ENCODE results near the gene IL6ST. TPM values are rescaled to one million over a fixed set of nuclear protein-coding genes. Genes with fewer than 3 reads are reported as not detected.

The IL6ST gene
- polyA plus RNA-seq, 3 donors = 112 to 133 (median 114) TPM

GRCh38 chr5:55924744-55925143 is 70.0 kb downstream of the IL6ST start:
- DNase-seq = no peak

DNA sequence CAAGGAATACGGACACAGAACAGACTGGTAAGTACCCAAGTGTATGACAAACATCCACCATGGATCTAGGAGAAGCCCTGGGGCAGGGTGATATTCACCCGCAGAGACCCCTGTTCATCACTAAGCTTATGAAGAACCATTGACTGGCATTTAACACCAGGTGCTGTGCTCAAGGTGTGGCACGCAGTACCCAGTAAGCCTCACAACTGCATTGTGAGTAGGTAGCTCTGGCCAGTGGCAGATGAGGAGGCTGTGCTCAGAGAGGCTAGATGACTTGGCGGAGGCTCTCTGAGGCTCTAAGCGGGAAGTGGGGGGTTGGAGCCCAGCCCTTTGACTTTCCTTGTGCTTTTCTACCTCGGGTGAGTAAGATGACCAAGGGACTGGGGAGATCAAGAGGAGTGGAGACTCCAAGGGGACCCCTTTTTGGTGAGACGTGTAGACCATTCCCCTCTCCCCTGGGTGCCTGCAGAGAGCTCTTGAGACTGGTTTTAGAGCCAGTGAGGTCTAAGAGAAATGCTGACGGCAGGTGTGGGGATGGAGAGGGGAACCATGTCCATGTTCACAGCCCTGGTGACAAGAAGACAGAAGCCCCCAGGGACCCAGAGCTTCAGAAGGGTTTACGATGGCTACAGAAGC is 70.8 kb downstream of the IL6ST start:
- no peak for DNase-seq

GRCh38 chr5:55923177-55923771 is 71.5 kb downstream of the IL6ST start:
- DNase-seq = no peak

DNA sequence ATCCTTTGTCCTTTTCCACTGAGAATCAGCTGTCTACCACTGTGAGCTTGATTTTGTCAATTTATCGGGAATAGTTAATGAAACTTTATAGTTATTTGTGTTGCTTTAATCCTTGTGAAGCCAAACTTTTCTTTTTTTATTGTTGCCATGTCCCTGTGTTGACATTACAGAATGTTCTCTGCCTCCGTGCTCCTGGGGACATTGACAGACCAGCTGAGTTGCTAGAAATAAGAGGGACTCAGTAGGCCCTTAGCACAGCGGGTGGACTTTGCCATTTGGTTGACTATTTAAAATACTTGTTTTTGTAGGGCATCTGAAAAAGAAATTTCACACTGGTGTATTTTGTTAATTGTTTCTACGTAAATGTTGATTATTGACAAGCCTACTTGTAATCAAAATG is 73.1 kb downstream of the IL6ST start:
- DNase-seq = no peak

- no peak for DNase-seq
These were observed 74.0 kb downstream of the IL6ST start for GRCh38 chr5:55920784-55921183.

DNA sequence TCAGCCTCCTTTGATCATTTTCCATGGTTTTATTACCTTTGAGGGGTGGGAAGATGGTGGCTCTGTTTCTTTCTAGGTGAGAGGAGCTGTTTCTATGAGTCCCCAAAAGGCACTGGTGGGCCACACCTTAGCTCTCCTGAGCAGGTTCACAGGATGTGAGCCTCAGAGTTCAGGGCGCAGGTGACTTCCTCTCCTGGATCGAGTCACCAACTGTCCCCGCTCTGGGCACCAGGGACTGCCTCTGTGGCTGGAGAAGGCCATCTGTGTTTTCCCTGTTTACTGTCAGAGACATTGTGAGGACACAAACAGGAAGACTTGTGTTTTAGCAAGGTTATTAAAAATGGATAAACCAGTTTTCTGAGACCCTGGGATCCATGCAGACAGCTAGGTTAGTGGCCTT is 75.1 kb downstream of the IL6ST start:
- no peak for DNase-seq

DNA sequence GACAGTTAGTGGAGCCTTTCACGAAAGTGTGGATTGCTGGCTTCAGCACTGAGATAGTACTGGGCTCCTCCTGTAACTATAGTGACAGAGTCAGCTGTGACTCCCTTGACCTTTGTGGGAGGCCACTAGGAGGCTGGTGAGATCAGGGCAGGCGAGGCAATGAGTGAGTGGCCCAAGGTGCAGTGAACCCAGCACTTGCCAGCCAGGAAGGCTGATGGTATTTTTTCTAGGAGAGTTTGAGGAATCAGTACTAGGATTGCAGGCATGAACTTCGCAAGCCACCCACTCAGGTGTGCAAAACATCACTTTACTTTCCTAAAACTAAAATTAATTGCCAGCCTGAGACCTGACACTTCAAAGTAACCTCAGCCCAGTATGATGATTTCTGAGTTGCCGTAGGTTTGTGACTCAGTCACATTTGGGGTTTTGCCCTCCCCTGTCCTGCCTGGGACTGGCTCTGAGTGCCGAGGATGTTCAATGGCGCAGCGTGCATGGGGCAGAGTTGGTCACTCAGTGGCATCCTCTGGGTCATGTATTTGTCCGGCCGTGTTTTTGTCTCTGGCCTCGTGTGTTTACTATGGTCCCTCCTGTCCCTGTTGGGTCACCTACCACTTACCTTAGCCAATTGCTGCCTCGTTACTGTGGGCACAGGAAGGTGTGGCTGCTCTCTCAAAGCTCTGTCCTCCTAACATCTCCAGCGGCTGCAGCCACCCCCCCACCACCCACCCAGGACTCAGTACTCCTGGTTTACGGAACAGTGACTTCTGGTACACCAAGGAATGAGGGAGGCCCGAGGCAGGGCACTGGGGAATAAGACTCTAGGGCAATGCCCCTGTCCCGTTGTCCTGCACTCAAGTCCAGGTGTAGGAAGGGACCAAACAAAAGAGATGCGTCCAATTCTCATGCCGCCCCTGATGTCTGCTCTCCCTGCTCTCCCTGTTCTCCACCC is 76.4 kb downstream of the IL6ST start:
- DNase-seq = no peak

DNA sequence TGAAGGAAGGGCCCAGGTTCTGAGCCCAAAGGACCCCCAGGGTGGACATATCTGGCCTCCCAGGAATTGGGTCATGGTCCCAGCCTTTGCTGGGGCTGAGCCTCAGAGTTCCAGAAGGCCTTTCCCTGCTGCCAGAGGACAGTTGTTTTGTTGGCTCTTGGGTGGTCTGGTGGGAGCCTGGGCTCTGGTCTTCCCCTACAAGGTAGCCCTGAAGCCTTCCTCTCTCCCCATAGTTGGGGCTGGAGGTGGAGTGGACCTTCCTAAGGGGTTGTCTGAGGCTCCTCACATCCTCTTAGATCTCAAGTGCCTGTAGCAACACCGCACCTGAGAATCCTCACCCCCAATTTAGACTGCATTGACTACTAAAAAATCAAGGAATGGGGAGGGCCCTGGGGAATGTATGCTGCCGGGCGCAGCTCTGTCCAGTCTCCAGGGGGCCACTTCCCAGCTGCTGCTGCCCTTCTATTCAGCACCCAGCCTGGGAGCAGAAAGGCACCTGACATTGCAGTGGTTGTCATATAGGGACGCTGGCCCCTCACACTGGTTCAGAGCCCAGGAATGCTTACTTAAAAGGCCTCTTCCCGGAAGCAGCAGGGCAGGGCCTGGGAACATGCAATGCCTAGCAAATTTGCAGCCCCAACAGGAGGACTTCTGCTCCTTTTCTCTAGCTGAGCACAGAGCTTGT is 77.2 kb downstream of the IL6ST start:
- DNase-seq = no peak

- no peak for DNase-seq
These were observed 77.8 kb downstream of the IL6ST start for GRCh38 chr5:55916986-55917385.

DNA sequence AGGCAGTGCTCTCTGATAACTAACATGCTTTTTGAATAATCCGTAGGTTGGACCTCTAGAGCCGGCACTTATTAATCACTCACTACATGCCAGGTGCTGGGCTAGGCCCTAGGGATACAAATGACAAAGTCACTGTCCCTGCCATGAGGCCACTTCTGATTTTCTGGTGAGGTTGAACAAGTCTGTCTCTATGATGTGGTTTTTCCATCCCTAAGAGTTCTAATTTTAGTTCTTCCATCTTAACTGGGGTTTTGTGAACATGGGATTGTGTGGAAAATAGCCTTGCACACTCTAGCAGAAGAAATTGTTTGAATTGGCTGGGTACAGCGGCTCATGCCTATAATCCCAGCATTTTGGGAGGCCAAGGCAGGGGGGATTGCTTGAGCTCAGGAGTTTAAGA is 79.0 kb downstream of the IL6ST start:
- DNase-seq = no peak

DNA sequence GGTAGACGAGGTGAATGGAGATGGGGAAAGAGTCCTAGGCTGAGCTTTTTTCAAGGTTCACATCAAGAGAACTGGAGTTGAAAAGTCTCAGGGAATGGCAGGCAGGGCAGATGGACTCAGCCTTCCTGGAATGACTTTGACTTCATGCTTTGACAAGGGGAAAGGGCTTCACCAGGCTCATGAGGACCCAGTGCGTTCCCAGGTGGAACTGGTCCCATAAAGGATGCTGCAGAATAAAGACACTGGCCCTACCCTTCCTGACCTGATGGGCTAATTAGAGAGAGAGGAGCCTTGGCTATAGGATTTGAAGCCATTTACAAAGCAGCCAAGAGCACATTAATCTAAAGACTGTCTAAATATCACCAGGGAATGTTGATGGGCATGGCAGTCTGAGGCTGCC is 79.8 kb downstream of the IL6ST start:
- DNase-seq = no peak

GRCh38 chr5:55913466-55914413 is 81.0 kb downstream of the IL6ST start:
- DNase-seq = no peak

- no peak for DNase-seq
These were observed 82.7 kb downstream of the IL6ST start for GRCh38 chr5:55911784-55912653.

- no peak for DNase-seq
These were observed 86.0 kb downstream of the IL6ST start for GRCh38 chr5:55908804-55909203.

GRCh38 chr5:55907927-55908326 is 86.8 kb downstream of the IL6ST start:
- no peak for DNase-seq

- no peak for DNase-seq
These were observed 89.5 kb downstream of the IL6ST start for GRCh38 chr5:55905251-55905650.

GRCh38 chr5:55904152-55904551 is 90.6 kb downstream of the IL6ST start:
- DNase-seq = no peak

DNA sequence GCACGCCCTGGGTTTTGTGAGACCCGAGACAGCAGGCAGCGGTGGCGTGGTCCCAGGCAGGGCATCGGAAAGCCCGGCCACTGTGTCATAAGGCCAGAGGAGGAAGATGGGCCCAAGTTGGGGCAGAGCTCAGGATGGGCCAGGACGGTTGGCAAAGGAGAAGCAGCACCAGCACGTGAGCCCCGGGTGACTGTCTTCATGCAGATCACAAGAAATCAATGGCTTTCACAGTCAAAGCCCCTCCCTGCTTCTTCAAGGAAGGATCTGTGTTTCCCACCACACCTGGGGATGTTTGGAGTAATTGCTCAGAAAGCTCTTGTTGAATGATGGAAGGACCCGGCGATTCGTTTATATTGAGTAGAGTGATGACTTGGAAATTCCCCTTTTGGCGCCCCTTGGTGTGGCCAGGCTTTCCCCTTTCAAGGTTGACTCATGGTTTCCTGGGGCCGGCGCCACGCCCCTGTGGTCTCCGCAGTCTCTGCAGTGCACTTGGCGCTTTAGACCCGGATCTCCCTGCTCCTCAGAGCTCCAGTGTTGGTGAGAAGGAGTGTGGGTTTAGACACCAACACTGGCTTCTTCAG is 91.6 kb downstream of the IL6ST start:
- DNase-seq = no peak

DNA sequence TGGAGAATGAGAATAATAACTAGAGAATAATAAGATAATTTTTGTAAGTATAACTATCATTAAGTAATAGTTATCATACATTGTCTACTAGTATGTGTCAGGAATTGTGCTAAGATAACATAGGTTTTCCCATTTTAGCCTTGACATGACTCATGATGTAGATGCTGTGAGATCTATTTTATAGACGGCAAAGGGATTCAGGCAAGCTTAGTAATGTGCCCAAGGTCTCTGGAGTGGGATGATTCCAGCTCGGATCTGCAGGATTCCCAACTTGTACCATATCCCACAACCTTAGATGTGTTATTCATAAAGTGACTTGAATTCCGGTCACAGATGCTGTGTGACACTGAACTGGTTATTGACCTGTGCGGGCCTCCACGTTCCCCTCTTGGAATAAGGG is 92.1 kb downstream of the IL6ST start:
- no peak for DNase-seq

DNA sequence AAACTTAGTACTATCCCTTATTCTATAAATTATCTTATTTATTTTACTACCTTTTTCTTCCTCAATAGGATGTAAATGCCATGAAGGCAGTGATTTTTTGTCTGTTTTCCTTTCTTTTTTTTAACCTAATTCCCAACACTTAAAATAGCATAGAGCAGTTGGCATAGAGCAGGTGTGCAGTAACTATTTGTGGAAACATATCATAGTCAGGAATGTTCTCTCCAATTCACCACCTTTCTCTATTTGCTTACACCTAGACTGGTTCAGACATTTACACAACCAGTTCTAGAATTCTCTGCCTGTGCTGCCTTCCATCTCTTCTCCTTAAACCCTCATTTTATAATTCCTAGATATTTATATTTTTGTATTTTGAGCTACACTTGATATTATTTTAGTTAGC is 94.0 kb downstream of the IL6ST start:
- no peak for DNase-seq
